ENCODE measurements around the gene SEPTIN1. TPM values are rescaled to one million over a fixed set of nuclear protein-coding genes. Genes with fewer than 3 reads are reported as not detected.
"Not testable (repeated sequence)": the region's sequence is repeated elsewhere in the genome, so short reads cannot be mapped to it uniquely, and the experiment has no call there.

The SEPTIN1 gene
- total RNA-seq, 1 experiment from 2014 or later: not detected

GRCh38 chr16:30341971-30342370 lies 40.4 kb downstream of the SEPTIN1 start:
- DNase-seq (ENCODE audit: low read depth): not testable (repeated sequence)

GRCh38 chr16:30340621-30341020 lies 41.7 kb downstream of the SEPTIN1 start:
- no peak for DNase-seq (ENCODE audit: low read depth)

- DNase-seq (ENCODE audit: low read depth): not testable (repeated sequence)
Observed at GRCh38 chr16:30338715-30339114, 43.6 kb downstream of the SEPTIN1 start.

GRCh38 chr16:30337964-30338357 lies 44.4 kb downstream of the SEPTIN1 start:
- DNase-seq (ENCODE audit: low read depth): not testable (repeated sequence)

GRCh38 chr16:30335598-30336474 lies 46.5 kb downstream of the SEPTIN1 start:
- peak; percentile 57 for DNase-seq (ENCODE audit: low read depth)

- peak; percentile 86 for DNase-seq (ENCODE audit: low read depth)
Observed at GRCh38 chr16:30335028-30335597, 47.2 kb downstream of the SEPTIN1 start.

- DNase-seq (ENCODE audit: low read depth): peak; percentile 82
Observed at GRCh38 chr16:30334473-30334989, 47.8 kb downstream of the SEPTIN1 start.

Other genes starting within 250 kb of the SEPTIN1 start
- 4.3 and 25.4 TPM in 2 replicates for gene CORO1A, start 199.0 kb downstream of the SEPTIN1 start, total RNA-seq (2014; rRNA removed; shearing (Covaris generic))
- gene BOLA2B, start 188.9 kb downstream of the SEPTIN1 start, total RNA-seq (2014; rRNA removed; shearing (Covaris generic)): 1,051 and 1,320 TPM in 2 replicates
- gene SLX1A, start 188.7 kb downstream of the SEPTIN1 start, total RNA-seq (2014; rRNA removed; shearing (Covaris generic)): 48.1 and 67.8 TPM in 2 replicates
- 4.9 and 12.8 TPM in 2 replicates for gene SULT1A3, start 183.3 kb downstream of the SEPTIN1 start, total RNA-seq (2014; rRNA removed; shearing (Covaris generic))
- gene NPIPB13, start 134.1 kb downstream of the SEPTIN1 start, total RNA-seq (2014; rRNA removed; shearing (Covaris generic)): 0.86 and 1.1 TPM in 2 replicates
- 63.1 and 64.5 TPM in 2 replicates for gene CD2BP2, start 27.3 kb downstream of the SEPTIN1 start, total RNA-seq (2014; rRNA removed; shearing (Covaris generic))
- 26.2 and 27.1 TPM in 2 replicates for gene TBC1D10B, start 12.1 kb downstream of the SEPTIN1 start, total RNA-seq (2014; rRNA removed; shearing (Covaris generic))
- not detected in 2 replicates for gene MYL11, start 7.8 kb downstream of the SEPTIN1 start, total RNA-seq (2014; rRNA removed; shearing (Covaris generic))
- gene ZNF48, start 12.9 kb upstream of the SEPTIN1 start, total RNA-seq (2014; rRNA removed; shearing (Covaris generic)): 6.0 and 6.3 TPM in 2 replicates
- gene ZNF771, start 25.0 kb upstream of the SEPTIN1 start, total RNA-seq (2014; rRNA removed; shearing (Covaris generic)): 13.8 and 19.7 TPM in 2 replicates
- gene DCTPP1, start 47.5 kb upstream of the SEPTIN1 start, total RNA-seq (2014; rRNA removed; shearing (Covaris generic)): 27.3 and 30.3 TPM in 2 replicates
- 5.0 and 6.4 TPM in 2 replicates for gene SEPHS2, start 63.3 kb upstream of the SEPTIN1 start, total RNA-seq (2014; rRNA removed; shearing (Covaris generic))
- not detected in 2 replicates for gene ITGAL, start 90.2 kb upstream of the SEPTIN1 start, total RNA-seq (2014; rRNA removed; shearing (Covaris generic))
- 16.7 and 19.2 TPM in 2 replicates for gene ZNF768, start 144.0 kb upstream of the SEPTIN1 start, total RNA-seq (2014; rRNA removed; shearing (Covaris generic))
- 5.5 and 6.9 TPM in 2 replicates for gene ZNF747, start 152.3 kb upstream of the SEPTIN1 start, total RNA-seq (2014; rRNA removed; shearing (Covaris generic))
- 3.3 and 4.4 TPM in 2 replicates for gene ZNF764, start 175.8 kb upstream of the SEPTIN1 start, total RNA-seq (2014; rRNA removed; shearing (Covaris generic))
- 7.1 and 15.5 TPM in 2 replicates for gene ZNF688, start 189.2 kb upstream of the SEPTIN1 start, total RNA-seq (2014; rRNA removed; shearing (Covaris generic))
- 2.7 and 6.2 TPM in 2 replicates for gene ZNF785, start 203.1 kb upstream of the SEPTIN1 start, total RNA-seq (2014; rRNA removed; shearing (Covaris generic))
- gene ZNF689, start 227.8 kb upstream of the SEPTIN1 start, total RNA-seq (2014; rRNA removed; shearing (Covaris generic)): 7.3 and 7.5 TPM in 2 replicates